Prostate gland (tissue), 2 donors: Measurements from ENCODE around the gene MARK2.

Experiments used
- CTCF ChIP-seq, 4 experiments: fragments of 200-600 bp in 2 of 4; fragments of 450-650 bp in 2 of 4; sonication (generic) in 2 of 4; IDR thresholded peaks; 1 replicate in 3 of 4; 2 replicates in 1 of 4; pipeline ENCODE4 v1.5.1; 2016 to 2019; ENCODE audit warnings: antibody characterized with exemption in 4 of 4, mild to moderate bottlenecking in 2 of 4, moderate library complexity in 2 of 4
- POLR2A ChIP-seq: fragments of 450-650 bp; IDR thresholded peaks from one replicate; pipeline ENCODE4 v1.6.1; 2016; ENCODE audit warnings: antibody characterized with exemption, mild to moderate bottlenecking
- POLR2AphosphoS5 ChIP-seq: sonication (generic); formaldehyde crosslinking; IDR thresholded peaks from one replicate; pipeline ENCODE4 v1.6.1; 2017; ENCODE audit warnings: antibody characterized with exemption

GRCh38 chr11:63847363-63847762 is 8.5 kb downstream of the MARK2 start:
- TF ChIP-seq POLR2AphosphoS5 (peak; percentile 80), CTCF (IDR thresholded peaks at IDR 0.05) (no peak), POLR2A (no peak)
